Esophagus muscularis mucosa (tissue), 4 donors: Measurements from ENCODE around the gene HS1BP3. TPM values are rescaled to one million over a fixed set of nuclear protein-coding genes. Genes with fewer than 3 reads are reported as not detected.
A peak's percentile ranks its signal among the peaks of the same experiment; 100 is the strongest.

Source experiments
- DNase-seq: peaks from one replicate; pipeline ENCODE4 v3.0.0-alpha.2; 2017; ENCODE audit errors: extremely low spot score
- H3K27ac ChIP-seq, 4 donors: fragments of 200-600 bp; sonication (generic); replicated peaks in 1 of 4; 1 replicate in 3 of 4; 2 replicates in 1 of 4; pipeline ENCODE4 v1.5.1; 2016 to 2019; ENCODE audit warnings: mild to moderate bottlenecking in 1 of 4
- H3K27me3 ChIP-seq, 4 donors: fragments of 200-600 bp; sonication (generic); one replicate each; pipeline versions ENCODE4 v1.5.1 to v1.6.0; 2016 to 2019
- H3K36me3 ChIP-seq, 4 donors: fragments of 200-600 bp; sonication (generic); one replicate each; pipeline ENCODE4 v1.5.1; 2016 to 2019
- H3K4me1 ChIP-seq, 4 donors: fragments of 200-600 bp; sonication (generic); one replicate each; pipeline ENCODE4 v1.5.1; 2016 to 2019
- H3K4me3 ChIP-seq, 4 donors: fragments of 200-600 bp; sonication (generic); 1 replicate in 2 of 4; 2 replicates in 2 of 4; pipeline ENCODE4 v1.5.1; 2016 to 2019; ENCODE audit warnings: mild to moderate bottlenecking in 4 of 4, moderate library complexity in 1 of 4
- H3K9me3 ChIP-seq, 4 donors: fragments of 200-600 bp; sonication (generic); 1 replicate in 3 of 4; 2 replicates in 1 of 4; pipeline ENCODE4 v1.5.1; 2016 to 2019
- CTCF ChIP-seq, 3 experiments: fragments of 200-600 bp in 2 of 3; fragments of 450-650 bp in 1 of 3; sonication (generic) in 2 of 3; IDR thresholded peaks; one replicate each; pipeline ENCODE4 v1.5.1; 2017 to 2019; ENCODE audit warnings: antibody characterized with exemption in 3 of 3, mild to moderate bottlenecking in 2 of 3, moderate library complexity in 1 of 3
- EP300 ChIP-seq: sonication (generic); formaldehyde crosslinking; IDR thresholded peaks from one replicate; pipeline ENCODE4 v1.6.1; 2017; ENCODE audit warnings: antibody characterized with exemption
- POLR2A ChIP-seq: fragments of 450-650 bp; IDR thresholded peaks from one replicate; pipeline ENCODE4 v1.6.1; 2017; ENCODE audit warnings: antibody characterized with exemption, moderate library complexity, mild to moderate bottlenecking, low read depth
- POLR2AphosphoS5 ChIP-seq, 2 donors: sonication (generic); formaldehyde crosslinking; IDR thresholded peaks; one replicate each; pipeline ENCODE4 v1.6.1; 2017; ENCODE audit warnings: antibody characterized with exemption in 2 of 2
- WGBS: methylation state at CpG from one replicate; pipeline ENCODE4 v1.1.5; 2018; 5-methylcytosine and 5-hydroxymethylcytosine counted together
- intact Hi-C: fragments of 100-400 bp; cut with DNase I; formaldehyde crosslinking; loops from one replicate; pipeline ENCODE4 v1.15.1; 2023
- total RNA-seq, 4 donors: library from RNA; depleted of rRNA; stranded (reverse); fragments of >200 nt; gene quantifications; one replicate each; pipeline versions ENCODE4 v1.1.0 to v1.2.1, GENCODE V29; 2016

The HS1BP3 gene
- total RNA-seq, 4 donors from 2014 or later = 42.6 to 95.6 (median 60.0) TPM

- Histone ChIP-seq H3K36me3 (peaks cover 0 to 2% (median 1%) of the 10 kb centered on the region in 4 donors), H3K4me1 (peaks cover 52 to 77% (median 63%) of the 10 kb centered on the region in 4 donors), H3K4me3 (no peak overlapping the region), H3K27ac (no peak overlapping the region), H3K9me3 (no peaks in the 10 kb centered on the region), H3K27me3 (no peaks in the 10 kb centered on the region)
- DNase-seq = no peak
- 86% methylated on average over 12 of the region's 14 CpGs for WGBS
- intact Hi-C loops = no loop called here
- no peak for TF ChIP-seq CTCF (IDR thresholded peaks at IDR 0.05)
- TF ChIP-seq EP300 = no peak
- no peak for TF ChIP-seq POLR2AphosphoS5 (IDR thresholded peaks at IDR 0.05)
- no peak for TF ChIP-seq POLR2A
Observed at GRCh38 chr2:20589975-20590703, 60.8 kb downstream of the HS1BP3 start.

DNA sequence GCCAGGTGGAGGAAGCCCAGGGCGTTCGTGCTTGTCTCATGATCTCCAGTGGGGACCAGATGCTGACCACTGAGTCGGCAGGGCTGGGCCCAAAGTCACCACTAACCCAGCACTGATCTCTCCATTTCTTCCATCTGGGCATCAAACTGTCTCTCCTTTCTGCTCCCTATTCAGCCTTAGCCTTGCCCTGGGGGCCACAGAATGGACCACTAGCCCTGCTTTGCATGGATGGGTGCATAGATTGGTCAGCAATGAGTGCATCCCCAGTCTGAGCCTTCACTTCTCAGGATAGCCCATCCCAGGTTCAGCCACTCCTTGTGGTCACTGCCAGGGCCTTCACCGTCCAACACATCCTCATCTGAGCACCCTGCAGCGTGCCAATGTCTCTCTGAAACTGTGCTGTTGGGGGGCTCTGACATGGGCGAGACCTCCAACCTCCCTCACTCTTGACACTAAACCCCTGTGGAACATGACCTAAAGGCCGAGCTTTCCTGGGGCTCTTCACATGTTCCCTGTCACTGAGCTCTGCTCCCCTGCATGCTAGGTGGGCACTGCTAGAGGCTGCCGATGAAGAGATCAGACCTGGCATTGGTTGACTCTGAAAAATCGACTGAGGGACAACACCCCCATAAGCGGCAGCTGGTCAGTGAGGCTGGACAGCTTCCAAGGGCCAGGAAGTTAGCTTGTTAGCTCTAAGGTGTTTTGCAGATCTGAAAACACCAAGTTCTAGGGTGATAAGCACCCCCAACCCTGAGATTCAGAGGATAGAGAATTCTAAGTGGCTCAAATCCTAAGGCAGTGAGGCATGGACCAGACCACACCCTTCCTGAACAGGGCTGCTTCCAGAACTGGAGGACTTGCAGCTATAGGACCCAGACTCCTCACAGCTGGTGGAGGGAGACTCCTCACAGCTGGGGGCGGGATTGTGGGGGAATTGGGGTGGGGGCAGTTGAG lies 61.7 kb downstream of the HS1BP3 start:
- H3K9me3 ChIP-seq = no peaks in the 10 kb centered on the region
- no peak for DNase-seq
- intact Hi-C loops = no loop called here
- H3K4me3 ChIP-seq = no peak overlapping the region
- H3K4me1 ChIP-seq = peaks cover 55 to 77% (median 63%) of the 10 kb centered on the region in 4 donors
- H3K27ac ChIP-seq = no peak overlapping the region
- peaks cover 0 to under 1% (median 0%) of the 10 kb centered on the region in 4 donors for H3K36me3 ChIP-seq
- WGBS = 78% methylated on average over 10 of the region's 11 CpGs
- TF ChIP-seq POLR2A = no peak
- TF ChIP-seq EP300 = no peak
- no peak for TF ChIP-seq POLR2AphosphoS5 (IDR thresholded peaks at IDR 0.05)
- no peak for TF ChIP-seq CTCF (IDR thresholded peaks at IDR 0.05)
- no peaks in the 10 kb centered on the region for H3K27me3 ChIP-seq

- intact Hi-C loops = no loop called here
- Histone ChIP-seq H3K4me3 (no peak overlapping the region), H3K36me3 (no peaks in the 10 kb centered on the region), H3K27ac (peak overlapping the region; percentile 76 to 83 (median 79)), H3K27me3 (no peaks in the 10 kb centered on the region), H3K4me1 (peaks cover 56 to 63% (median 61%) of the 10 kb centered on the region in 4 donors), H3K9me3 (peaks cover 0 to 7% (median 5%) of the 10 kb centered on the region in 4 donors)
- 86% methylated on average over 22 of the region's 22 CpGs for WGBS
- no peak for DNase-seq
- TF ChIP-seq EP300 (no peak), POLR2AphosphoS5 (IDR thresholded peaks at IDR 0.05) (no peak), CTCF (IDR thresholded peaks at IDR 0.05) (no peak), POLR2A (no peak)
Observed at GRCh38 chr2:20585710-20586594, 64.9 kb downstream of the HS1BP3 start.

DNA sequence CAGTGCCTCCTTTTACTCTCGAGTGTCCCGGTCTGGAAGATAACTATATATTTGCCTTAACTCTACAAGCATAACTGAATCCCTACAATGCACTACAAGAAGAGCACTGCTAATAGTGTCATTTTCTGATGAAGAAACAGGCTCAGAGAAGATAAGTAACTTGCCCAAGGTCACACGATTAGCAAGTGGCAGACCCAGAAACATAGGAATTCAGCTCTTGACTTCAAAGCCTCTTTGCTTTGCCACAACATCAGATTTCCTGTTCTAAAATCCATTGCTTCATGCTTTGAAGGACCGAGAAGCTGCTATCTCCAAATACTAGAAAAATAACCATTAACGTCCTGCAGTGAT lies 65.6 kb downstream of the HS1BP3 start:
- TF ChIP-seq CTCF (IDR thresholded peaks at IDR 0.05) = no peak
- no peak for TF ChIP-seq POLR2A
- TF ChIP-seq EP300 = no peak
- TF ChIP-seq POLR2AphosphoS5 (IDR thresholded peaks at IDR 0.05) = no peak
- H3K27ac ChIP-seq = peak overlapping the region; percentile 76 to 83 (median 79)
- H3K9me3 ChIP-seq = peaks cover 0 to 7% (median 5%) of the 10 kb centered on the region in 4 donors
- no peak for DNase-seq
- WGBS = 86% methylated on average over 5 of the region's 5 CpGs
- no peaks in the 10 kb centered on the region for H3K36me3 ChIP-seq
- intact Hi-C loops = no loop called here
- no peak overlapping the region for H3K4me3 ChIP-seq
- no peaks in the 10 kb centered on the region for H3K27me3 ChIP-seq
- H3K4me1 ChIP-seq = peaks cover 53 to 63% (median 56%) of the 10 kb centered on the region in 4 donors
